ENCODE data around the gene LHPP. TPM values are rescaled to one million over a fixed set of nuclear protein-coding genes. Genes with fewer than 3 reads are reported as not detected.

Gene LHPP
- total and polyA plus RNA-seq, 2 experiments from 2014 or later = 27.4 to 40.2 TPM

- H4K20me1 ChIP-seq (replicated peaks; ENCODE audit: insufficient read depth) = peaks cover 6% of the 10 kb centered on the region; the same call in 1 of the 2 replicates
- no peak overlapping the region for H2AFZ ChIP-seq
- ATAC-seq = no peak
- H3K27me3 ChIP-seq (ENCODE audit: insufficient read depth) = no peaks in the 10 kb centered on the region
- H3K27ac Mint-ChIP-seq = no peak overlapping the region
- no peaks in the 10 kb centered on the region; the same call in 2 of the 3 replicates for H3K9me3 Mint-ChIP-seq
- TF ChIP-seq EZH2 (IDR thresholded peaks at IDR 0.05; ENCODE audit: low read depth, unreplicated experiment) (no peak), ZNF462 (CRISPR knock-in tag; IDR thresholded peaks at IDR 0.05) (no peak), CREB1 (CRISPR knock-in tag; IDR thresholded peaks at IDR 0.05; ENCODE audit: low read depth) (no peak), EZH2phosphoT487 (IDR thresholded peaks at IDR 0.05; ENCODE audit: unreplicated experiment) (no peak), ZNF114 (CRISPR knock-in tag; IDR thresholded peaks at IDR 0.05) (no peak), ZNF331 (CRISPR knock-in tag; IDR thresholded peaks at IDR 0.05; ENCODE audit: low read depth) (no peak), POLR2AphosphoS5 (IDR thresholded peaks at IDR 0.05; ENCODE audit: low read depth) (no peak), NANOG (IDR thresholded peaks at IDR 0.05; ENCODE audit: borderline replicate concordance) (no peak), STAT1 (IDR thresholded peaks at IDR 0.05; ENCODE audit: unreplicated experiment) (no peak), JUNB (IDR thresholded peaks at IDR 0.05; ENCODE audit: unreplicated experiment) (no peak), REST (IDR thresholded peaks at IDR 0.05; ENCODE audit: unreplicated experiment) (no peak)
- TF ChIP-seq, protein P1, sequence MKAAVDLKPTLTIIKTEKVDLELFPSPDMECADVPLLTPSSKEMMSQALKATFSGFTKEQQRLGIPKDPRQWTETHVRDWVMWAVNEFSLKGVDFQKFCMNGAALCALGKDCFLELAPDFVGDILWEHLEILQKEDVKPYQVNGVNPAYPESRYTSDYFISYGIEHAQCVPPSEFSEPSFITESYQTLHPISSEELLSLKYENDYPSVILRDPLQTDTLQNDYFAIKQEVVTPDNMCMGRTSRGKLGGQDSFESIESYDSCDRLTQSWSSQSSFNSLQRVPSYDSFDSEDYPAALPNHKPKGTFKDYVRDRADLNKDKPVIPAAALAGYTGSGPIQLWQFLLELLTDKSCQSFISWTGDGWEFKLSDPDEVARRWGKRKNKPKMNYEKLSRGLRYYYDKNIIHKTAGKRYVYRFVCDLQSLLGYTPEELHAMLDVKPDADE (IDR thresholded peaks at IDR 0.05) = no peak
- TF ChIP-seq, protein P2, sequence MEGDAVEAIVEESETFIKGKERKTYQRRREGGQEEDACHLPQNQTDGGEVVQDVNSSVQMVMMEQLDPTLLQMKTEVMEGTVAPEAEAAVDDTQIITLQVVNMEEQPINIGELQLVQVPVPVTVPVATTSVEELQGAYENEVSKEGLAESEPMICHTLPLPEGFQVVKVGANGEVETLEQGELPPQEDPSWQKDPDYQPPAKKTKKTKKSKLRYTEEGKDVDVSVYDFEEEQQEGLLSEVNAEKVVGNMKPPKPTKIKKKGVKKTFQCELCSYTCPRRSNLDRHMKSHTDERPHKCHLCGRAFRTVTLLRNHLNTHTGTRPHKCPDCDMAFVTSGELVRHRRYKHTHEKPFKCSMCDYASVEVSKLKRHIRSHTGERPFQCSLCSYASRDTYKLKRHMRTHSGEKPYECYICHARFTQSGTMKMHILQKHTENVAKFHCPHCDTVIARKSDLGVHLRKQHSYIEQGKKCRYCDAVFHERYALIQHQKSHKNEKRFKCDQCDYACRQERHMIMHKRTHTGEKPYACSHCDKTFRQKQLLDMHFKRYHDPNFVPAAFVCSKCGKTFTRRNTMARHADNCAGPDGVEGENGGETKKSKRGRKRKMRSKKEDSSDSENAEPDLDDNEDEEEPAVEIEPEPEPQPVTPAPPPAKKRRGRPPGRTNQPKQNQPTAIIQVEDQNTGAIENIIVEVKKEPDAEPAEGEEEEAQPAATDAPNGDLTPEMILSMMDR (conservative IDR thresholded peaks at IDR 0.05; ENCODE audit: low read depth in 2 of 2) = no peak
- H3K36me3 Mint-ChIP-seq (ENCODE audit: low read depth) = 0 out of 3 replicates have a peak, but pooled peaks cover 4% of the 10 kb centered on the region
- no peak overlapping the region for H3K4me3 Mint-ChIP-seq
- no peaks in the 10 kb centered on the region; the same call in 2 of the 3 replicates for H3K4me1 Mint-ChIP-seq
- DNase-seq (ENCODE audit: low spot score) = no peak
- no peaks in the 10 kb centered on the region for H3F3A ChIP-seq (replicated peaks; ENCODE audit: low read depth)
- no peak overlapping the region for H3K27ac ChIP-seq (ENCODE audit: low read depth)
- no peak overlapping the region for H3K4me3 ChIP-seq
- no peaks in the 10 kb centered on the region for H3K79me2 ChIP-seq (replicated peaks; ENCODE audit: insufficient read depth)
- no peaks in the 10 kb centered on the region for H3K9me2 ChIP-seq (ENCODE audit: insufficient read depth)
- H3K4me2 ChIP-seq = no peak overlapping the region
- no peaks in the 10 kb centered on the region for H3K4me1 ChIP-seq (ENCODE audit: insufficient read depth)
- peaks cover 11% of the 10 kb centered on the region for H3K27me3 Mint-ChIP-seq (ENCODE audit: insufficient read depth, low read depth, poor library complexity)
- H3K36me3 ChIP-seq (ENCODE audit: insufficient read depth) = no peaks in the 10 kb centered on the region
These were observed 51.0 kb downstream of the LHPP start for GRCh38 chr10:124512600-124512999.

Data from GM23338 (cell line).